NCI-H2107 treated with DMSO at 0.1 percent for 48 hours (cell line): Measurements from ENCODE around the gene TPSAB1.
A peak's percentile ranks its signal among the peaks of the same experiment; 100 is the strongest.
"Not testable (repeated sequence)": the region's sequence is repeated elsewhere in the genome, so short reads cannot be mapped to it uniquely, and the experiment has no call there.

Experiments used
- DNase-seq: peaks from one replicate; lab custom pipeline; 2025; ENCODE audit not compliant: unreplicated experiment; lab: John Stamatoyannopoulos, UW

TPSAB1 gene

GRCh38 chr16:1240436-1240835 lies at the start of gene TPSAB1:
TSS of gene TPSAB1 (plus strand) at chr16:1240705. CDS start at chr16:1240939, 234 bp downstream.
- not testable (repeated sequence) for DNase-seq

GRCh38 chr16:1190789-1191188 lies 49.7 kb upstream of the TPSAB1 start:
- DNase-seq: not testable (repeated sequence)

GRCh38 chr16:1192384-1193073 lies 48.0 kb upstream of the TPSAB1 start:
- DNase-seq: no peak

- peak; percentile 46 for DNase-seq
These were observed 47.2 kb upstream of the TPSAB1 start for GRCh38 chr16:1193143-1193824.

GRCh38 chr16:1193825-1194581 lies 46.5 kb upstream of the TPSAB1 start:
- no peak for DNase-seq

GRCh38 chr16:1194665-1195392 lies 45.7 kb upstream of the TPSAB1 start:
- DNase-seq: no peak

GRCh38 chr16:1195393-1195666 lies 45.2 kb upstream of the TPSAB1 start:
- no peak for DNase-seq

GRCh38 chr16:1196494-1196893 lies 44.0 kb upstream of the TPSAB1 start:
- DNase-seq: no peak

- peak; percentile 58 for DNase-seq
These were observed 43.2 kb upstream of the TPSAB1 start for GRCh38 chr16:1197237-1197866.

- DNase-seq: no peak
These were observed 42.3 kb upstream of the TPSAB1 start for GRCh38 chr16:1198194-1198593.

GRCh38 chr16:1198671-1199346 lies 41.7 kb upstream of the TPSAB1 start:
- not testable (repeated sequence) for DNase-seq

- no peak for DNase-seq
These were observed 41.0 kb upstream of the TPSAB1 start for GRCh38 chr16:1199347-1200013.

- DNase-seq: no peak
These were observed 40.4 kb upstream of the TPSAB1 start for GRCh38 chr16:1200014-1200627.

GRCh38 chr16:1201444-1201843 lies 39.1 kb upstream of the TPSAB1 start:
- DNase-seq: no peak

GRCh38 chr16:1202274-1202673 lies 38.2 kb upstream of the TPSAB1 start:
- DNase-seq: no peak

GRCh38 chr16:1204933-1205332 lies 35.6 kb upstream of the TPSAB1 start:
- DNase-seq: no peak

- DNase-seq: no peak
These were observed 34.2 kb upstream of the TPSAB1 start for GRCh38 chr16:1206326-1206725.

GRCh38 chr16:1206786-1207185 lies 33.7 kb upstream of the TPSAB1 start:
- DNase-seq: no peak

GRCh38 chr16:1208239-1208830 lies 32.2 kb upstream of the TPSAB1 start:
- no peak for DNase-seq
